ENCODE results near the gene TPSAB1. TPM values are rescaled to one million over a fixed set of nuclear protein-coding genes. Genes with fewer than 3 reads are reported as not detected.
"Not testable (repeated sequence)": the region's sequence is repeated elsewhere in the genome, so short reads cannot be mapped to it uniquely, and the experiment has no call there.

The TPSAB1 gene
- not detected in 2 replicates for total RNA-seq

GRCh38 chr16:1240436-1240835 is at the start of gene TPSAB1:
TPSAB1 (plus strand) TSS chr16:1240705; CDS start chr16:1240939, 234 bp downstream.
- intact Hi-C loops (cut with micrococcal nuclease): not testable (repeated sequence)

GRCh38 chr16:1190789-1191188 is 49.7 kb upstream of the TPSAB1 start:
- intact Hi-C loops (cut with micrococcal nuclease): not testable (repeated sequence)

GRCh38 chr16:1192384-1193073 is 48.0 kb upstream of the TPSAB1 start:
- intact Hi-C loops (cut with micrococcal nuclease): no loop called here

GRCh38 chr16:1193143-1193824 is 47.2 kb upstream of the TPSAB1 start:
- intact Hi-C loops (cut with micrococcal nuclease): no loop called here

- intact Hi-C loops (cut with micrococcal nuclease): no loop called here
These were observed 46.5 kb upstream of the TPSAB1 start for GRCh38 chr16:1193825-1194581.

- intact Hi-C loops (cut with micrococcal nuclease): loop anchor here (1.0 kb wide), 1 partner anchor 89 kb away; no protein-coding TSS in a partner anchor
These were observed 45.7 kb upstream of the TPSAB1 start for GRCh38 chr16:1194665-1195392.

GRCh38 chr16:1195393-1195666 is 45.2 kb upstream of the TPSAB1 start:
- intact Hi-C loops (cut with micrococcal nuclease): loop anchor here (1.0 kb wide), 1 partner anchor 89 kb away; no protein-coding TSS in a partner anchor

GRCh38 chr16:1196494-1196893 is 44.0 kb upstream of the TPSAB1 start:
- intact Hi-C loops (cut with micrococcal nuclease): no loop called here

- intact Hi-C loops (cut with micrococcal nuclease): no loop called here
These were observed 43.2 kb upstream of the TPSAB1 start for GRCh38 chr16:1197237-1197866.

GRCh38 chr16:1198194-1198593 is 42.3 kb upstream of the TPSAB1 start:
- intact Hi-C loops (cut with micrococcal nuclease): no loop called here

GRCh38 chr16:1198671-1199346 is 41.7 kb upstream of the TPSAB1 start:
- intact Hi-C loops (cut with micrococcal nuclease): not testable (repeated sequence)

- intact Hi-C loops (cut with micrococcal nuclease): no loop called here
These were observed 41.0 kb upstream of the TPSAB1 start for GRCh38 chr16:1199347-1200013.

GRCh38 chr16:1200014-1200627 is 40.4 kb upstream of the TPSAB1 start:
- intact Hi-C loops (cut with micrococcal nuclease): no loop called here

- intact Hi-C loops (cut with micrococcal nuclease): no loop called here
These were observed 39.1 kb upstream of the TPSAB1 start for GRCh38 chr16:1201444-1201843.

GRCh38 chr16:1202274-1202673 is 38.2 kb upstream of the TPSAB1 start:
- intact Hi-C loops (cut with micrococcal nuclease): no loop called here

GRCh38 chr16:1204933-1205332 is 35.6 kb upstream of the TPSAB1 start:
- intact Hi-C loops (cut with micrococcal nuclease): no loop called here

- intact Hi-C loops (cut with micrococcal nuclease): no loop called here
These were observed 34.2 kb upstream of the TPSAB1 start for GRCh38 chr16:1206326-1206725.

GRCh38 chr16:1206786-1207185 is 33.7 kb upstream of the TPSAB1 start:
- intact Hi-C loops (cut with micrococcal nuclease): no loop called here

- intact Hi-C loops (cut with micrococcal nuclease): no loop called here
These were observed 32.2 kb upstream of the TPSAB1 start for GRCh38 chr16:1208239-1208830.

Data from T-helper 1 cell treated with Interleukin-12 subunit alpha and Interleukin-12 subunit beta and Interleukin-4 antibody, amounts not matched to agents 30 ng/mL and 1 ng/mL, for 36 hours (primary cell).